Left renal cortex interstitium (tissue), 4 donors: ENCODE data around the gene S1PR4. TPM values are rescaled to one million over a fixed set of nuclear protein-coding genes. Genes with fewer than 3 reads are reported as not detected.
"Not testable (repeated sequence)": the region's sequence is repeated elsewhere in the genome, so short reads cannot be mapped to it uniquely, and the experiment has no call there.

Experiments
- DNase-seq, 4 donors: peaks; one replicate each; pipeline ENCODE4 v3.0.0-alpha.2; 2013; ENCODE audit warnings: low read depth in 4 of 4, low spot score in 2 of 4, missing footprints in 1 of 4
- polyA plus RNA-seq, 4 donors: library from polyadenylated mRNA; unstranded; fragments of 120-200 nt; gene quantifications; one replicate each; pipeline ENCODE4 v1.2.1, GENCODE V29; 2013; ENCODE audit not compliant: insufficient read length in 4 of 4

S1PR4 gene
- polyA plus RNA-seq, 4 donors, result 0.25 to 0.44 (median 0.38) TPM

DNA sequence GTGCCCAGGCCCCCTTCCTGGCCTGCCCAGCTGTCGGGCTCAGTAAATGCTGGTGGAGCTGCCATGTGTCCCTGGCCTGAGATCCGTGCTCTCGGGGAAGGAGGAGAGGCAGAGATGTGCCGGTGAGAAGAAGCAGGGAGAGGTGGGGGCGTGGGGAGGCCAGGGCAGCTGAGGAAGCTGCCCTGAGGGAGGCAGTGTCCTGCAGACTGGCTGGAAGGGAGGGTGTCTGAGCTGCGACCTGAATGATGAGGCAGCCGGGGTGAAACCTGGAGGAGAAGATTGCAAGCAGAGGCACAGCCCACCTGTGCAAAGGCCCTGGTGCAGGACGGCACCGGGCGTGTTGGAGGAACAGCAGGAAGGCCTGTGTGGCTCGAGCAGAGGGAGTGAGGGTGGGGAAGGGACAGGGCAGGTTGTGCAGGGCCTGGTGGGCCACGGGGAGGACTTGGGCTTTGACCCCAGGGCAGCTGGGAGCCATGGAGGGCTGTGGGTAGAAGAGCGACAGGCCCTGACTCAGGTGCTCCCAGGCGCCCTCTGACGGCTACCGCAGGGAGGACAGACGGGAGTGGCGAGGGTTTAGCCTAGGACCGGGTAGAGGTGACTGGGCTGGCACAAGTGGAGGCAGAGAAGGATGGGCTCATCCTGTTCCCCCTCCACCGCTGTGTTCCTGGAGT is 31.9 kb downstream of the S1PR4 start:
- no peak for DNase-seq

DNA sequence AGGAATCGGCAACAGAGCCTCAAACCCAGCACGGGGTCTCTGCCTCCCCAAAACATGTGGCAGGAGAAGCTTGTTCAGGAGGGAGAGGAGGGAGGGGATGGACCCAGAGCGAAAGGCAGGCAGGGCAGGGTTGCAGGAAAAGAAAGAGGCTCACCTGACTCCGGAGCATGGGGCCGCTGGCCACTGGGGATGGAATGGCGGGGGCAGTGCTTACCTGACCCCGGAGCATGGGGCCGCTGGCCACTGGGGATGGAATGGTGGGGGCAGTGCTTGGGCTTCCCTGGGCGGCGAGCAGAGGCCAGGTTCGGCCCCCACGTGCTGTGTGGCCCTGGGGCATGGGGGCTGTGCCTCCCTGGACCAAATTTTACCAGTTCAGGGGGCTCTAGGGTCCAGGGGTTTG is 32.6 kb downstream of the S1PR4 start:
- no peak for DNase-seq

DNA sequence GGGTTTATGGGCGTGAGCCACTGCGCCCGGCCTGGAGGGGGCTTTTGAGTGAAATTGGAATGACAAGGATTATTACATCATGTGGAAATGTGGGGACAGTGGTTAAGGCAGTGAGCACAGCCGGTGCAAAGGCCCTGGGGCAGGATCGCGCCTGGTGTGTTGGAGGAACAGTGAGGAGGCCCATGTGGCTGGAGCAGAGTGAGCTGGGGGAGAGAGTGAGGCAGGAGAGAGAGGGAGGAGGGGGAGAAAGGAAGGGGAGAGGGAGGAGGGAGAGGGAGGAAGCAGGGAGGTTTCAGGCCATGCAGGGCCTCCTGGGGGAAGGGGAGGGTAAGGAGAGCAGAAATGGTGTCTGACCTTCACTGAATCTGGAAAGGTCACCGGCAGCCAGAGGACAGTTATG is 34.6 kb downstream of the S1PR4 start:
- no peak for DNase-seq

DNA sequence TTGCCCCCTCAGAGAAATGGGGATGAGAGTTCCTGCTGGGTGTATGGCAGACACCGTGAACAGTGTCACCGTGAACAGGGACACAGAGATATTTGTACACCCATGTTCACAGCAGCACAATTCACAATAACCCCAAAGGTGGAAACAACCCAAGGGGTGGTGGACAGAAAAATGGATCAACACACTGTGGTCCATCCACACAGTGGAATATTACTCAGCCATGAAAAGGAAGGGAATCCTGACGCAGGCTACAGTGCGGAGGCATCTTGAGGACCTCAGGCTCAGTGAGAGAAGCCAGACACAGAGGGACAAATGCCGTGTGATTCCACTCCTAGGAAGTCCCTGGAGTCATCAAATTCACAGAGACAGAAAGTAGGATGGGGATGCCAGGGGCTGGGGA is 38.3 kb downstream of the S1PR4 start:
- no peak for DNase-seq

DNA sequence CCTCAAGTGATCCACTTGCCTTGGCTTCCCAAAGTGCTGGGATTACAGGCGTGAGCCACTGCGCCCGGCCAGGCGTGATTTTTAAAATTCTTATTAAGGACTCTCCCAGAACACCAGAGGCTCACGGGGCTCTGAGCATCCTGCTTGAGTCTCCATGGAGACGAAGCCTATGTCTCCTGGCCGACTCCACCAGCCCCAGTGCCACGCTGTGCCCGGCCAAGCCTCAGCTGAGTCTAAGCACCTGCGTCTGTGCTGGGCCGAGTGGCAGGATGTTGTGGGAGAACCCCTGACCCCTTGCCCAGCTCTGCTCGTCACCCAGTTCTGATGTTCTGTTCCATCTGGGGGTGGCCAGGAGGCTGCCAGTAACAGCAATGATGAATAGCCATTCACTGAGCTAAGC is 42.0 kb downstream of the S1PR4 start:
- no peak for DNase-seq

DNA sequence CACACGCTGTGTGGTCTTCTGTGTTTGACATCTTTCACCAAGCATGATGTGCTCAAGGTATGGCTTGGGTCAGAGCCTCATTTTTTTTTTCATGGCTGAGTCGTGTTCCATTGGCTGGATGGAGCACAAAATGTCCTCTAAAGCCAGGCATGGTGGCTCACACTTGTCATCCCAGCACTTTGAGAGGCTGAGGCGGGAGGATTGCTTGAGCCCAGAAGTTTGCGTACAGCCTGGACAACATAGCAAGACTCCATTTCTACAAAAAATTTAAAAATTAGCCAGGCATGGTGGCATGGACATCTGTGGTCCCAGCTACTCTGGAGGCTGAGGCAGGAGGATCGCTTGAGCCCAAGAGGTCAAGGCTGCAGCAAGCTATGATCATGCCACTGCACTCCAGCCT is 43.0 kb downstream of the S1PR4 start:
- not testable (repeated sequence) for DNase-seq

DNA sequence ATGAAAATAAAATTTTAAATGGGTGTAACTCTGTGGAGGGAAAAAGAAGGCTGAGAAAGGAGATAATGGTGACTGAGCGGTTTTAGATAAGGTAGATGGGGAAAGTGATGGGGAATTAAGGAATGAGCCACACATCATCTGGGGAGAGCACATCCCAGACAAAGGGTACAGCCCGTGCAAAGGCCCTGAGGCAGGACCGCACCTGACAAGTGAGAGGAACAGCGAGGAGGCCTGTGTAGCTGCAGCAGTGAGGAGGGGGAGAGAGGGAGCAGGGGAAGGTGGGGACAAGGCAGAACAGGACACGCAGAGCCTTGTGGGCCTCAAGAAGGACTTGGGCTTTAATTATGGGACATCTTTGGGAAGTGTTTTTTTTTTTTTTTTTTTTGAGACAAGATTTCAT is 44.1 kb downstream of the S1PR4 start:
- no peak for DNase-seq

DNA sequence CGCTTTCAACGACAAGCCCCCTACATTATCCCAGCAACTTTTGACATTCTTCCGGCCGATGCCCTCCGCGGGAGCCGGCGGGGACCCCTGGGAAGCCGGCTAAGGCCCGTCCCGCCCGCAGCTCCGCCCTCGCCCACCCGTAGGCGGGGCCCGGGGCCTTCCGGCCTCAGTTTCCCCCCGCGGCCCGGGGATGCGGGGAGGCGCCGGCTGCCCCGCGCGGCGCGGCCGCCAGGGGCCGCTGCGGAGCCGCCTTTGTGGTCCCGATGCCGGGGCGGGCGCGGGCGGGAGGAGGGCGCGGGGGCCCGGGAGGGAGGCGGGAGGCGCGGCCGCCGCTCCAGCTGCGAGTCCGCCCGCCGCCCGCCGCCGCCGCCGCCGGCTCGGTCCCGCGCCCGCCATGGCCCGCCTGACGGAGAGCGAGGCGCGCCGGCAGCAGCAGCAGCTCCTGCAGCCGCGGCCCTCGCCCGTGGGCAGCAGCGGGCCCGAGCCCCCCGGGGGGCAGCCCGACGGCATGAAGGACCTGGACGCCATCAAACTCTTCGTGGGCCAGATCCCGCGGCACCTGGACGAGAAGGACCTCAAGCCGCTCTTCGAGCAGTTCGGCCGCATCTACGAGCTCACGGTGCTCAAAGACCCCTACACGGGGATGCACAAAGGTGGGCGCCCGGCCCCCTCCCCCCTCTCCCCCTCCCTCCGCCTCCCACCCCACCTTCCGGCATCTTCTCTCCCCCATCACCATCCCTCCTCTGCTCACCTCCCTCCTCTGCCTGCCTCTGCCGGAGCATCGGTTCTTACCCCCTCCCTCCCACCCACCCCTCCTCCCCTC is 46.0 kb downstream of the S1PR4 start, which contains the start of gene CELF5:
CELF5 (plus strand) TSS at position 316 of the 823 bp plus-strand sequence; CDS start at position 395, 79 bp downstream.
- peak in 1 of 4 donors; percentile 32 for DNase-seq

DNA sequence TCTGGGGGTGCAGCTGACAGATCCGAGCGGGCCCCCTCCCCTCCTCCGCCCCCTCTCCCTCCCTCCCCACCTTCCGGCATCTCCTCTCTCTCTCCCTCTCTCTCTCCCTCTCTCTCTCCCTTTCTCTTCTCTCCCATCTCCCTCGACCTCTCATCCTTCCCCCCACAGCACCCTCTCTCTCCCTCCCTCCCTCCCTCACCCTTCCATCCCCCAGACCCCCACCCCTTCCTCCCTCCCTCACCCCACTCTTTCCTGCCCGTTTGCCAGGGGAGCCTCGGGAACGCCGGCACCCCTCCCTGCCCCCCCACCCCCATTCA is 46.6 kb downstream of the S1PR4 start:
- no peak for DNase-seq

DNA sequence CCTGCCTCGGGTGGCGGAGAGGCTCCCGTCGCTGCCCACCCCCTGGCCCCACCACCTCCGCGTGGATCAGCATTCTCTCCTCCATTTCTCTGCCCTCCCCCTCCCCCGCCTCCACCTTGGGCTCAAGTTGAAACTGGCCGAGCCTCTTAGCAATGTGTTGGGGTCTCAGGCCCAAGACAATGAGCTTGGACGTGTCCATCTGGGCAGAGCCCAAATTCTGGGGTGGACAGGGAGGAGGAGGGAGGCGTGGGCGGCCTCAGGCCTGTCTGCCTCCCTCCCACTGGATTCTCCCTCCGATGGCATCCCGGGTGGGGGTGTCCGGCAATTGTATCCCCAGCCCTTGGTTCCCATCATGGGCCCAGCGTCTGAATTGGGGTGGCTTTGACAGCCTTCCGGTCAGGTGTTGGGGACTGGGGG is 47.1 kb downstream of the S1PR4 start:
- DNase-seq, result no peak

DNA sequence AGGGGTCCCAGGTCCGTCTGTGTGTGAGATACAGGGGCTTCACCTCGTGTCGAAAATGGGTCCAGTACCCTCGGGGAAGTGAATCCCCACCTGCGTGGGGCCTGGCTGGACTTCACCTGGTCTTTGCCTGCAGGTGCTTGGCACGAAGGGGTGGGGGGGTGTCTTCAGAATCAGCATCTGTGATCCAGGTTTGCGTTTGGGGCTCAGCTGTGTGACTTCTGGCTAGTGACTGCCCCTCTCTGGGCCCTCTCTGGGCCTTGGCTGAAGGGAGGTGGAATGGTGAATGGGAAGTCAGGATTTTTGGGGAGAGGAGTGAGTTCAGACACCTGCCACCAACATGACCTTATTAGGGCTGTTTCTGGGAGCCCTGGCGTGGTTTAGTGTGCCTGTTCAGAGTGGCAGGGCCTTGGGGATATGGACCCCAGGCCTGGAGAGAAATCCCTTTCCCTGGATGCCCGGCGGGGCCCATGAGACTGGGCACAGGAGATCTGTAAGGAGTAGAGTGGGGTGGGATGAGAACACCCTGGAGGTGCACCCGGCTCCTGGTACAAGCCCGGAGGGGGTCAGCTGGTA is 48.6 kb downstream of the S1PR4 start:
- no peak for DNase-seq

DNA sequence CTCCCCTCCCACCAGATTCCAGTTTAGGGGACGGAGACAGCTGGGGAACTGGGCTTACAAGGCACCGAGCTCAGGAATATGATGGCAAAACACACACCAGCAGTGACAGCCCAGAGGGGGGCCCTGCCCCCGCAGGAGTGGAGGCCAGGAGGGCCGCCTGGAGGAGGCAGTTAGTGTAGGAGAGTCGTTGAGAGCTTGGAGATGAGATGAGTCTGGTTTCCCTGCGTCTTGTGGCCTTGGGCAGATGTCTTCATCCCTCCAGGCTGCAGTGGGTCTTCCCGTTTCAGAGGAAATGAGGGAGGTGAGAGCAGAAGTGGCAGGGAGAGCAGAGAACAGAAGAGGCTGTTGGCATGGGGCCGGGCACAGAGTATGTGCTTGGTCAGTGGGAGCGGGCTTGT is 50.8 kb downstream of the S1PR4 start:
- DNase-seq, result no peak

Other genes with a start within 250 kb of the S1PR4 start
- gene ZNF77, start 233.8 kb upstream of the S1PR4 start, polyA plus RNA-seq, result 1 to 10 TPM; 7.2 to 8.5 (median 7.8) TPM
- gene TLE6, start 201.2 kb upstream of the S1PR4 start, polyA plus RNA-seq, result 10 to 100 TPM in 3 of 4 donors, 1 to 10 TPM in 1; 6.4 to 11.4 (median 10.5) TPM
- 10 to 100 TPM; 28.8 to 52.5 (median 44.5) TPM for gene TLE2, start 149.5 kb upstream of the S1PR4 start, polyA plus RNA-seq
- 100 to 1,000 TPM; 414 to 627 (median 476) TPM for gene TLE5, start 116.3 kb upstream of the S1PR4 start, polyA plus RNA-seq
- gene GNA11, start 84.4 kb upstream of the S1PR4 start, polyA plus RNA-seq, result 10 to 100 TPM; 56.5 to 66.8 (median 62.4) TPM
- gene GNA15, start 42.7 kb upstream of the S1PR4 start, polyA plus RNA-seq, result 1 to 10 TPM in 2 of 4 donors, under 1 TPM in 2; 0.64 to 1.3 (median 0.97) TPM
- gene NCLN, start 7.2 kb downstream of the S1PR4 start, polyA plus RNA-seq, result 10 to 100 TPM; 33.7 to 52.8 (median 46.5) TPM
- gene CELF5, start 45.9 kb downstream of the S1PR4 start, polyA plus RNA-seq, result 1 to 10 TPM in 2 of 4 donors, under 1 TPM in 2; 0.37 to 2.1 (median 1.0) TPM
- gene NFIC, start 187.8 kb downstream of the S1PR4 start, polyA plus RNA-seq, result 10 to 100 TPM; 18.7 to 37.9 (median 26.0) TPM